NCI-H128 (cell line): Measurements from ENCODE around the gene GPSM1.

Experiments
- DNase-seq: peaks from one replicate; lab custom pipeline; 2025; ENCODE audit not compliant: unreplicated experiment; lab: John Stamatoyannopoulos, UW

GPSM1 gene

GRCh38 chr9:136407911-136408310 is 80.6 kb downstream of the GPSM1 start:
- DNase-seq = no peak
